Mucosa of rectum (tissue), 2 donors: ENCODE data around the gene DRC1.

Experiments
- H3K27ac ChIP-seq, 2 donors: one replicate each; pipeline ENCODE4 v1.7.0; 2013; ENCODE audit warnings: inconsistent platforms in 2 of 2, low read depth in 2 of 2, low read length in 2 of 2
- H3K27me3 ChIP-seq, 2 donors: one replicate each; pipeline ENCODE4 v1.7.0; 2013; ENCODE audit warnings: low read length in 2 of 2; ENCODE audit not compliant: control insufficient read depth in 2 of 2, insufficient read depth in 2 of 2
- H3K36me3 ChIP-seq, 2 donors: one replicate each; pipeline ENCODE4 v1.7.0; 2013; ENCODE audit warnings: low read length in 2 of 2; ENCODE audit not compliant: control insufficient read depth in 2 of 2, insufficient read depth in 2 of 2
- H3K4me1 ChIP-seq, 2 donors: one replicate each; pipeline ENCODE4 v1.7.0; 2013; ENCODE audit warnings: low read length in 2 of 2, mild to moderate bottlenecking in 1 of 2; ENCODE audit not compliant: control insufficient read depth in 2 of 2, insufficient read depth in 2 of 2
- H3K4me3 ChIP-seq, 2 donors: one replicate each; pipeline ENCODE4 v1.7.0; 2013; ENCODE audit warnings: low read length in 2 of 2
- H3K9ac ChIP-seq, 2 donors: one replicate each; pipeline ENCODE4 v1.7.0; 2013; ENCODE audit warnings: low read length in 2 of 2, low read depth in 1 of 2, mild to moderate bottlenecking in 1 of 2
- H3K9me3 ChIP-seq, 2 donors: one replicate each; pipeline ENCODE4 v1.7.0; 2013; ENCODE audit warnings: low read length in 2 of 2; ENCODE audit not compliant: control insufficient read depth in 2 of 2
- donor health status: healthy.
- donor health status: Normal muscosa, but diverticular disease.

DRC1 gene

DNA sequence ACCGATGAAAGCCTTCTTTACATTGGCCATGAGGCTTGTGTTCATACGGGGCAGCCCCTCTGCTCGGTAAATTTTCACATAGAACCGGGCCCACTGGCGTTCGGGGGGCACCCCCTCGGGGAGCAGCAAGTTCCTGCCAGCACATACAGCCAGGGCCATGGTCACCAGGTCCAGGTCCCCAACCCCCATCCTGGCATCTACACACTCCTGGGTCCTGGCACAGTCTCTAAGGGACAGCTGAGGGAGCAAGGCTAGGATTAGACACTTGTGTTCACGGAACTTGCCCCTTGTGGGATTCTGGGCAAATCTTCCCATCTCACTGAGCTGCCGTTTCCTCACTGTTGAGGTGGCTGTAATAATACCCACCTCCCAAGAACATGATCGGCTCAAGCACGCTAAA, 81.8 kb downstream of the DRC1 start:
- H3K27ac ChIP-seq: no peak overlapping the region
- H3K9ac ChIP-seq: no peak overlapping the region
- no peaks in the 10 kb centered on the region for H3K36me3 ChIP-seq
- no peak overlapping the region for H3K4me3 ChIP-seq
- H3K9me3 ChIP-seq: no peaks in the 10 kb centered on the region
- no peaks in the 10 kb centered on the region for H3K27me3 ChIP-seq
- H3K4me1 ChIP-seq: no peaks in the 10 kb centered on the region

DNA sequence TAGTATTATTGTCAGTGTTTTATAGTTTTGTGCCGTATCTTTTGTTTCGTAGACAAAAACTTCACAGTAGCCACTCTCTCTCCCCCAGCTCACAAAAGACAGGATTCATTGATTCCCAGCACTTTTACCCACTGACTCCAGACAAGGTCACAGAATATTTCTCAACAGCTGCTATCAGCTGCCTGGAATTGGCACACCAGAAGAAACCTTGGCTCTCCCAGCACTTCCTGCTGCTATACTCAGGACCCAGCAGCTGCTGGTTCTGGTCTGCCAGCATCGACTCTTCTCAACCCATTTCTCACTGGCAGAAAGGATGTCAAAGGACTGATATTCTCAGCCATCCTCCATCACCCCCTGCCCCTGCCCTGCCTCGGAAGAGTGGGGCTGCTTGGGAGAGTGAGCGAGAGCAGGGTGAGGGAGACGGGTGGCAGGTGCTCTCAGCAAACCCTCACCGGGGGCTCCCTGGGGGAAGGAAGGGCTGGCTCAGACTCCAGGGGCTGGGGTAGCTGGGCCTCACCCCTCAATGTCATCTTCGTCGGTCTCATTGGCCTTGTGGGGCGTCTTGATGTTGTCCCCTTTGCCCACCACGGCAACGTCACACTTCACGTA, 82.3 kb downstream of the DRC1 start:
- Histone ChIP-seq H3K4me3 (no peak overlapping the region), H3K9me3 (no peaks in the 10 kb centered on the region), H3K27me3 (no peaks in the 10 kb centered on the region), H3K36me3 (no peaks in the 10 kb centered on the region), H3K27ac (no peak overlapping the region), H3K9ac (no peak overlapping the region), H3K4me1 (no peaks in the 10 kb centered on the region)

DNA sequence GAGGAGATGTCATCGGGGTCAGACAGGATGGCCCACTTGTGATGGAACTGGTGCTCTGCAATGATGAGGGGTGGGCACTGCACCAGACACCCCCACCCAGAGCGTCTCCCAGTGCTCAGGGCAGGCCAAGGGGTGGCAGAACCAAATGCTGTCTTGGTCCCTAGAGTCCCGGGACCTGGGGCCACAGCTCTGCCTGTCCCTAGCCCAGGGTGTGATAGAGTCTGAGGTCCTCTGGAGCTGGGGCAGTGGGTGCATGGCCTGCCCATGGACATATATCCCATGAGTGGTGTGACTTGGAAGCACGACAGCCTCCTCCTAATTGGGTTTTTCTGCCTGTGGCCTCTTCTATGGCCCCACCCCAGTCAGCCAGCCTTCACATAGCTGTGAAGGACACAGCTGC, 82.9 kb downstream of the DRC1 start:
- H3K4me1 ChIP-seq: no peaks in the 10 kb centered on the region
- H3K9me3 ChIP-seq: no peaks in the 10 kb centered on the region
- no peak overlapping the region for H3K9ac ChIP-seq
- H3K27ac ChIP-seq: no peak overlapping the region
- H3K4me3 ChIP-seq: no peak overlapping the region
- no peaks in the 10 kb centered on the region for H3K27me3 ChIP-seq
- no peaks in the 10 kb centered on the region for H3K36me3 ChIP-seq

DNA sequence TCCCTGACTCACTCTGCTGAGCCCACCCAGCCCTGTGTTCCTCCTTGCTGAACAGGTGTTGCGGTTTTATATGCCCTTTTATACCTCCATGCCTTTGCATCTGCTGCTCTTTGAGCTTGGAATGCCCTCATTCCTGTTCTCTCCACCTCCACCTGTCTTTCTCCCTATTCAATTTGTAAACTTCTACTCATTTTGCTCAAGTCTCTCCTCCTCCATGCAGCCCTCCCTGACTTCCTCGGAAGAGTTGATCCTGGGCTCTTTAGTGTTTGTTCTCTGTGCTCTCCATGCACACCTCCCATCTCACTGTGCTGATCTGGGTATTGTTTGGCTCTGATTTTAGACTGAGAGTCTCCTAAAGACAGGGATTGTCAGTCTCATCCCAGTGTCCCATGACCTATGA, 83.4 kb downstream of the DRC1 start:
- Histone ChIP-seq H3K9ac (no peak overlapping the region), H3K4me3 (no peak overlapping the region), H3K36me3 (no peaks in the 10 kb centered on the region), H3K27ac (no peak overlapping the region), H3K27me3 (no peaks in the 10 kb centered on the region), H3K9me3 (no peaks in the 10 kb centered on the region), H3K4me1 (no peaks in the 10 kb centered on the region)

DNA sequence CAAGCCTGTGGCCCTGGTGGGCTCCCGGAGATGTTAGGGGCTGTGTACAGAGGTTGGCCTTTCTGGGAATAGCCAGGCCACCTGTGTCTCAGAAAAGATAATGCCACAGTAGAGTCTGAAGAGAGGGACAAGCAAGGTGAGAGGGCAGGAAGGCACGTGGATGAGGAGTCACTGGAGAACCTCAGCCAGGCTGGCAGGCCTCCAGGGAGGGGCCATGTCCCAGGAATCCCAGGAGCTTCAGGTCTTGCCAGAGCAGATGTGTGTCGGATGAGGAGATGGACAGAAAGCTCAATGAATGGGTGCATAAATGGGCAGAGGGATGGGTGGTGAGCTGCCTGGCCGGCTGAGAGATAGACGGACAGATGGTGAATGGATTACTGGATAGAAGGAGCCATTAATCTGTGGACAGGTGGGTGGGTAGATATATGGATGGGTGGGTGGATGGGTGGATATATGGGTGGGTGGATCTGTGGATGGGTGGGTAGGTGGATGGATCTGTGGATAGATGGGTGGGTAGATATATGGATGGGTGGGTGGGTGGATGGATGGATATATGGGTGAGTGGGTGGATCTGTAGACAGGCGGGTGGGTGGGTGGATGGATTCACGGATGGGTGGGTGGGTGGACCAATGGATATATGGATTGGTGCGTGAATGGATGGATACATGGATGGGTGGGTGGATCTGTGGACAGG, 84.2 kb downstream of the DRC1 start:
- no peak overlapping the region for H3K27ac ChIP-seq
- no peaks in the 10 kb centered on the region for H3K9me3 ChIP-seq
- no peaks in the 10 kb centered on the region for H3K27me3 ChIP-seq
- H3K9ac ChIP-seq: no peak overlapping the region
- H3K4me3 ChIP-seq: no peak overlapping the region
- no peaks in the 10 kb centered on the region for H3K36me3 ChIP-seq
- H3K4me1 ChIP-seq: no peaks in the 10 kb centered on the region

DNA sequence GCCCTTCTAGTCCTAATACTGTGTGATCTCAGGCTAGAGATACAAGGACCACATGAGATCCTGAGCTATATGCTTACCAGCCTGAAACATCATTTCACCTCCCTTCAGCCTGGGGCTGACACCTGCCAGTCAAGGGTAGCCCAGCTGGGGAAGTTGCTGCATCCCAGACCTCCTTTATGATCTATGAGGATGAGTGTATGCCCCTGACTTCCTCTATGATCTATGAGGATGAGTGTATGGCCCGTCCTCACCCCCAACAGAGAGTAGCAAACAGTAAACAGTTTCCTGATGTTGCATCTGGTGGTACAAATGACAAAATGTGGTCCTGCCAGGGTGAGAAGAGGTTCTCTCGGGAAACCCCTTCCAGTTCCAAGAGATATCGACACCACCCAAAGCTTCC, 85.1 kb downstream of the DRC1 start:
- Histone ChIP-seq H3K36me3 (no peaks in the 10 kb centered on the region), H3K9me3 (no peaks in the 10 kb centered on the region), H3K9ac (no peak overlapping the region), H3K4me1 (peaks cover 0 to 4% of the 10 kb centered on the region in 2 donors), H3K27me3 (no peaks in the 10 kb centered on the region), H3K27ac (no peak overlapping the region), H3K4me3 (no peak overlapping the region)

DNA sequence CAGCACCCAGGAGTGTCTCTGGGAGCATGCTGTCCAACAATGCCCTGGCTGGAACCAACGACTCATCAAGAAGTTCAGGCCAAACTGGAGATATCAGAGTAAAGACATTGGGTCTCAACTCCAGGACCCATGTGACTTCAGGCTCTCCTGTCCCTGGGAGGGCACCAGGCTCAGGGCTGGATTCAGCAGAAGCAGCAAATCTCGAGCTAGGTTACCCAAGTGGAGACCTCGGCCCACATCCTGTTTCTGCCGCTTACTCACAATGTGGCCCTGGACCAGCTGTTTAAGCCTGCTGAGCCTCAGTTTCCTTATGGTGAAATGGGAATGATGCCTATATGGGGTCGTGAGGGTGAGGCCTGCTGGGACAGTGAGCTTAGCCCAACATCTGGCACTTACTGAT, 85.5 kb downstream of the DRC1 start:
- Histone ChIP-seq H3K27me3 (no peaks in the 10 kb centered on the region), H3K9me3 (no peaks in the 10 kb centered on the region)

DNA sequence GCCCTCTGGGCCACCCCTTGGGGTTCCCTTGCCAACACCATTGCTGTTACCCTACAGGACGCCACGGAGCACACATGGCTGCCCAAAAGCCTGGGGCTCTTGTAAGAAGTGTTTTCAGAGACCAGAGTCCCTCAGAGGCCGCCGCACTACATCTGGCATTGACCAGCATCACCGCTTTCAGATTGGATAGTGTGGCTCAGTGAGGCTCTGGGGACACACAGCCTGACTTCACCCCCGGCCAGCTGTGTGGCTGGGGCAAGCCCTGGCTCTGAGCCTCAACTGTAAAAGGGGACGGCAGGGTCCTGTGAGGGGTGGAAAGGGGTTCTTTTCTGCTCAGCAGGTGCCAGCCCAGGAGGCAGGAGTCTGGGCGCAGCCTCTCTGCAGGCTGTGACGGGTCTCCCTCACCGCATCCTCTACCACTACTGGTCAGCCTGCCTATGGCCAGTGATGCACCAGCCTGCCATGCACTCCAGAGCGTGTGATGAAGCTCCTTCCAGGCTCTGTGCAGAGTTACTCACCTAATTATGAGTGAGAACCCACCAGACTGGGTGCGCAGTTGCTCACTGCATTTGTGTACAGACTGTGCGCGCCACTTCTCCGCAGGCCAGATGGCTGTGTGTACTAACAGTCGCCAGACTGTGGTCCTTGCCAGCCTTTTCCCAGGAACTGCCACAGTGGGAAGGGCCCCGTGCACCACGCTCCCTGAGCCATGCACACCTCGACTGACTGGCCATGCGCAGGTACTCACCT, 86.9 kb downstream of the DRC1 start:
- no peaks in the 10 kb centered on the region for H3K9me3 ChIP-seq
- H3K27me3 ChIP-seq: no peaks in the 10 kb centered on the region
- H3K4me1 ChIP-seq: peaks cover 0 to 4% of the 10 kb centered on the region in 2 donors
- no peak overlapping the region for H3K9ac ChIP-seq
- no peak overlapping the region for H3K4me3 ChIP-seq
- no peaks in the 10 kb centered on the region for H3K36me3 ChIP-seq
- no peak overlapping the region for H3K27ac ChIP-seq

More for the DNA sequence above, 85.5 kb downstream of the DRC1 start:
- no peak overlapping the region for H3K4me3 ChIP-seq
- H3K27ac ChIP-seq: no peak overlapping the region
- no peak overlapping the region for H3K9ac ChIP-seq
- peaks cover 0 to 4% of the 10 kb centered on the region in 2 donors for H3K4me1 ChIP-seq
- H3K36me3 ChIP-seq: no peaks in the 10 kb centered on the region

DNA sequence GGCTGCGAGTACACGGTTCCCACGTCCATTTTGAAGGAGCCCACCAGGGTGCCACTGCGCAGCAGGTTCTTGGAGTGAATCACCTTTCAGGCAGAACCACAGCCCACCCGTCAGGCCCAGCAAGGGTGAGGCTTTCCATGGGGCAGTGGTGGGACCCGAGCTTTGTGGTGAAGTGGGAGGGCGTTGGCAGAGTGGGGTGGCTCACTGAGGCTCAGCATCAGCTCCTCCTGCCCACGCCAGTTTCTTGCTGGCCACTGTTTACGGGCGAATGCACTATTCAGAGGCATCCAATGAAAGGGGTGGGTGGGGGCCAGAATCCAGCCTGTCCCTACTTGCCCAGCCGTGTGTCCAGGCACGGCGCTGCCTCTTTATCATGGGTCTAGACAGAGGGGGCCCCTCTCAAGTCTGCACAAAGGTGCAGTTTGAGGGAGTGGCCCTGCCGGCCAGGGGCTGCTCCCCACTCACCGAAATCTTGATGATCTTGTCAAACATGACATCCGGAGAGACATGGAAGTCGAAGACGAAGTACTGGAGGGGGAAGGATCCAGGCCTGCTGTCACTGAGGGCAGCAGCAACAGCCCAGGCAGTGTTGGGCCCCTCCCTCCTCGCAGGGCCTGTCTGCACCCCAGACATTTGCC, 87.6 kb downstream of the DRC1 start:
- Histone ChIP-seq H3K27me3 (no peaks in the 10 kb centered on the region), H3K4me3 (no peak overlapping the region), H3K36me3 (no peaks in the 10 kb centered on the region), H3K27ac (no peak overlapping the region), H3K9ac (no peak overlapping the region), H3K4me1 (peaks cover 0 to 4% of the 10 kb centered on the region in 2 donors), H3K9me3 (no peaks in the 10 kb centered on the region)

DNA sequence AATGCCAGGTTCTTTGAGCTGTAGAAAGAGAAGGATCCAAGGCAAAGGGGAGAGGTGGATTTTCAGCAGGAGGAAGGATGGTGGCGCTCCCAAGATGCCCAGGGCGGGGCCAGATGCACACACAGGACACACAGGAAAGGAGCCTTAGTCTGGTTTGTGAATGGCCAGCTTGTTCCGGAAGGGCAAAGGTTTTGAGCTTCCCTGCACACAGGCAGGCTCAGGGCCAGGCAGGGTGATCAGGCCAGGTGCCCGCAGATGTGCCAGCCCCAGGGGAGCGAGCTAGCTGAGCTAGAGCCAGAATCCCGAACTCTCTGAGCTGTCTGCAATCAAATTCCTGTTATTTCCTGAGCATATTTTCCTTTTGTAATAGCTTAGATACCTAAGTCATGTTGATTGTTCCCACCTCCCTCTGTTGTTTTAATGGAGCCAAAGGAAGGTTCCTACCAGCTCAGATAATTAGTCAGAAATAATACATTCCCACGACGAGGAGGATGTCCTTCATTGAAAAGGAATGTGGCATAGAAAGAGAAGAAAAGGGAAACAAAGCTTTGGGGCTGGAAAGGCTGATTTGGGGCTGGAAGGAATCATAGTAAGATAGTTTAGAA, 89.9 kb downstream of the DRC1 start:
- H3K4me1 ChIP-seq: peaks cover 0 to 4% of the 10 kb centered on the region in 2 donors
- no peak overlapping the region for H3K27ac ChIP-seq
- no peaks in the 10 kb centered on the region for H3K36me3 ChIP-seq
- H3K9ac ChIP-seq: no peak overlapping the region
- H3K4me3 ChIP-seq: no peak overlapping the region
- H3K27me3 ChIP-seq: no peaks in the 10 kb centered on the region
- H3K9me3 ChIP-seq: no peaks in the 10 kb centered on the region
